HepG2 (cell line): ENCODE results near the gene PNKD. TPM values are rescaled to one million over a fixed set of nuclear protein-coding genes. Genes with fewer than 3 reads are reported as not detected.

Experiments
- GFI1 ChIP-seq: sonication (generic); formaldehyde crosslinking; IDR thresholded peaks from 2 replicates; pipeline ENCODE4 v1.5.0; 2020; ENCODE audit warnings: missing genetic modification reagents, mild to moderate bottlenecking, borderline replicate concordance
- HIVEP1 ChIP-seq: sonication (generic); formaldehyde crosslinking; IDR thresholded peaks from 2 replicates; pipeline ENCODE4 v1.4.0; 2020; ENCODE audit warnings: mild to moderate bottlenecking, missing genetic modification reagents
- JUN ChIP-seq: sonication (generic); formaldehyde crosslinking; IDR thresholded peaks from 2 replicates; pipeline ENCODE4 v1.4.0; 2020; ENCODE audit warnings: mild to moderate bottlenecking, missing genetic modification reagents
- NR2F1 ChIP-seq, 2 experiments: fragments of 450-650 bp in 1 of 2; formaldehyde crosslinking in 1 of 2; IDR thresholded peaks; 2 replicates each; pipeline versions ENCODE4 v1.5.0 to v1.6.1; 2016 to 2020; ENCODE audit warnings: mild to moderate bottlenecking in 1 of 2, missing compliant biosample characterization in 1 of 2, missing genetic modification reagents in 1 of 2, moderate library complexity in 1 of 2
- POGZ ChIP-seq: sonication (generic); formaldehyde crosslinking; IDR thresholded peaks from 2 replicates; pipeline ENCODE4 v1.4.0; 2020; ENCODE audit warnings: mild to moderate bottlenecking, missing genetic modification reagents
- RNF219 ChIP-seq: sonication (generic); formaldehyde crosslinking; IDR thresholded peaks from 2 replicates; pipeline ENCODE4 v1.5.0; 2020; ENCODE audit warnings: mild to moderate bottlenecking, missing genetic modification reagents
- SKI ChIP-seq: fragments of 450-650 bp; IDR thresholded peaks from one replicate; pipeline ENCODE4 v1.6.1; 2018; ENCODE audit warnings: mild to moderate bottlenecking; ENCODE audit not compliant: partially characterized antibody
- UBTF ChIP-seq: sonication (generic); formaldehyde crosslinking; IDR thresholded peaks from 2 replicates; pipeline ENCODE4 v1.4.0; 2020; ENCODE audit warnings: mild to moderate bottlenecking, missing genetic modification reagents
- XRCC5 ChIP-seq: fragments of 200-400 bp; formaldehyde crosslinking; optimal IDR thresholded peaks from 2 replicates; pipeline ENCODE3; 2017; ENCODE audit warnings: mild to moderate bottlenecking, low read length
- YEATS2 ChIP-seq: sonication (generic); formaldehyde crosslinking; IDR thresholded peaks from 2 replicates; pipeline ENCODE4 v1.4.0; 2020; ENCODE audit warnings: missing genetic modification reagents, borderline replicate concordance
- ZBTB42 ChIP-seq: sonication (generic); formaldehyde crosslinking; IDR thresholded peaks from 2 replicates; pipeline ENCODE4 v1.5.0; 2020; ENCODE audit warnings: mild to moderate bottlenecking, missing genetic modification reagents
- ZBTB7A ChIP-seq: sonication (generic); formaldehyde crosslinking; IDR thresholded peaks from 2 replicates; pipeline ENCODE4 v1.8.0; 2022; ENCODE audit warnings: mild to moderate bottlenecking, missing genetic modification reagents
- ZKSCAN8 ChIP-seq: IDR thresholded peaks from 2 replicates; pipeline ENCODE4 v1.6.1; 2016; ENCODE audit warnings: borderline replicate concordance, missing genetic modification reagents, missing compliant biosample characterization
- ZNF280B ChIP-seq: sonication (generic); formaldehyde crosslinking; IDR thresholded peaks from 2 replicates; pipeline ENCODE4 v1.5.0; 2020; ENCODE audit warnings: missing genetic modification reagents, mild to moderate bottlenecking, borderline replicate concordance
- ZNF414 ChIP-seq: sonication (generic); formaldehyde crosslinking; IDR thresholded peaks from 2 replicates; pipeline ENCODE4 v1.5.0; 2020; ENCODE audit warnings: missing genetic modification reagents
- ZNF563 ChIP-seq: sonication (generic); formaldehyde crosslinking; IDR thresholded peaks from 2 replicates; pipeline ENCODE4 v1.8.0; 2022; ENCODE audit warnings: mild to moderate bottlenecking, moderate library complexity, missing genetic modification reagents
- ZNF772 ChIP-seq: sonication (generic); formaldehyde crosslinking; IDR thresholded peaks from 2 replicates; pipeline ENCODE4 v1.5.0; 2020; ENCODE audit warnings: mild to moderate bottlenecking, missing genetic modification reagents
- polyA plus RNA-seq, 8 experiments: library from polyadenylated mRNA; depleted of rRNA in 3 of 8; stranded (reverse) in 7 of 8; unstranded in 1 of 8; fragments of >200 nt; fragmentation: Illumina TruSeq in 4 of 8; extraction: Trizol in 4 of 8; gene quantifications; 2 replicates each; pipeline versions ENCODE4 v1.2.1 to v1.2.3, GENCODE V29; 2011 to 2016; ENCODE audit warnings: low read depth in 4 of 8, missing spikeins in 1 of 8, mixed read lengths in 1 of 8; ENCODE audit not compliant: insufficient read depth in 1 of 8
- total RNA-seq, 5 experiments: library from RNA; depleted of rRNA; stranded (reverse); fragments of >200 nt; fragmentation: Illumina TruSeq; extraction: Trizol; gene quantifications; 2 replicates each; pipeline ENCODE4 v1.2.3, GENCODE V29; 2016; ENCODE audit warnings: low read depth in 1 of 5
- TF ChIP-seq, protein P1 (sequence below): sonication (generic); formaldehyde crosslinking; IDR thresholded peaks from 2 replicates; pipeline ENCODE4 v1.8.1; 2023; ENCODE audit warnings: missing genetic modification reagents, mild to moderate bottlenecking, borderline replicate concordance
- TF ChIP-seq, protein P2 (sequence below): sonication (generic); formaldehyde crosslinking; IDR thresholded peaks from 2 replicates; pipeline ENCODE4 v1.4.0; 2020; ENCODE audit warnings: missing genetic modification reagents

Gene PNKD
- total and polyA plus RNA-seq, 2 of the 13 experiments (the other 11 are each of a cell fraction or from before 2014, with no cell fraction given): 55.9 to 80.4 TPM

DNA sequence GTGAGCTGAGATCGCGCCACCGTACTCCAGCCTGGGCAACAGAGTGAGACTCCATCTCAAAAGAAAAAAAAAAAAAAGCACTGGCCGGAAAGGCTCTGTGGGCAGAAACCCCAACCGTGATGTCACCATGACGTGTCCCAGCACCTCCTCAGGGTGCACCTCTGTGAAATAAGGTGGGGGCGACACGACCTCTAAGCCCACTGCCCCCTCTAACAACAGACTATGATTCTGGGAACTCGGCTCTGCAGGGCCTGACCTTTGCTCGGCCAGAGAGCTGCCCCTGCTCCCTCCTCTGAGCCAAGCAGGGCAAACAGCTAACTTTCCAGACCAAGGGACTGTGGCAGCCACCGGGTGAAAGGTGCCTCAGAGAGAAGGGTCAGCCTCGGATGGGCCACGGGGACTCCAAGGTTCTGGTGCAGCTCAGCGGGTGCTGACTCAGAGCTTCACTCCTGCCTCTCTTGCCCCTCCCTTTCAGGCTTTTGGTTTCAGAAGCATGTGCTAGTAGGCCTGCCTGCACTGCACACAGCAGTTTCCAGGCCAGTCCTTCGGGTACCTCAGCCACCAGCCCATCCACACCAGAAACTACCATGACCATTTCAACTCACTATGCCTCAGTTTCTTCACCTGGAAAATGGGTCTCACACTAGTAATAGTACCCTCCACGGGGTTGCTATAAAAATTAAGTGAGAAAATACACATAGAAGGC is 13.9 kb downstream of the PNKD start (continued):
- TF ChIP-seq RNF219 (CRISPR knock-in tag) (no peak), ZNF772 (CRISPR knock-in tag) (0 out of 2 replicates have a peak, but pooled peaks have one; percentile 43), ZBTB7A (CRISPR knock-in tag) (peak; percentile 88; the same call in 1 of the 2 replicates), GFI1 (CRISPR knock-in tag) (no peak), JUN (CRISPR knock-in tag) (no peak), SKI (peak; percentile 41), ZNF563 (CRISPR knock-in tag) (0 out of 2 replicates have a peak, but pooled peaks have one; percentile 11), HIVEP1 (CRISPR knock-in tag) (peak; percentile 36; the same call in 1 of the 2 replicates), ZNF414 (0 out of 2 replicates have a peak, but pooled peaks have one; percentile 63), YEATS2 (CRISPR knock-in tag) (peak; percentile 46; the same call in 1 of the 2 replicates), POGZ (CRISPR knock-in tag) (peak; percentile 33; the same call in 1 of the 2 replicates), ZNF280B (CRISPR knock-in tag) (peak; percentile 81), UBTF (CRISPR knock-in tag) (peak; percentile 56), ZBTB42 (CRISPR knock-in tag) (no peak), ZKSCAN8 (no peak), XRCC5 (peak; percentile 86), NR2F1 (CRISPR knock-in tag; IDR thresholded peaks at IDR 0.05) (peak in 1 of 2 experiments; percentile 39; a peak in 1 of 4 replicates)
- TF ChIP-seq, protein P1, sequence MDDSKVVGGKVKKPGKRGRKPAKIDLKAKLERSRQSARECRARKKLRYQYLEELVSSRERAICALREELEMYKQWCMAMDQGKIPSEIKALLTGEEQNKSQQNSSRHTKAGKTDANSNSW: no peak
- TF ChIP-seq, protein P2, sequence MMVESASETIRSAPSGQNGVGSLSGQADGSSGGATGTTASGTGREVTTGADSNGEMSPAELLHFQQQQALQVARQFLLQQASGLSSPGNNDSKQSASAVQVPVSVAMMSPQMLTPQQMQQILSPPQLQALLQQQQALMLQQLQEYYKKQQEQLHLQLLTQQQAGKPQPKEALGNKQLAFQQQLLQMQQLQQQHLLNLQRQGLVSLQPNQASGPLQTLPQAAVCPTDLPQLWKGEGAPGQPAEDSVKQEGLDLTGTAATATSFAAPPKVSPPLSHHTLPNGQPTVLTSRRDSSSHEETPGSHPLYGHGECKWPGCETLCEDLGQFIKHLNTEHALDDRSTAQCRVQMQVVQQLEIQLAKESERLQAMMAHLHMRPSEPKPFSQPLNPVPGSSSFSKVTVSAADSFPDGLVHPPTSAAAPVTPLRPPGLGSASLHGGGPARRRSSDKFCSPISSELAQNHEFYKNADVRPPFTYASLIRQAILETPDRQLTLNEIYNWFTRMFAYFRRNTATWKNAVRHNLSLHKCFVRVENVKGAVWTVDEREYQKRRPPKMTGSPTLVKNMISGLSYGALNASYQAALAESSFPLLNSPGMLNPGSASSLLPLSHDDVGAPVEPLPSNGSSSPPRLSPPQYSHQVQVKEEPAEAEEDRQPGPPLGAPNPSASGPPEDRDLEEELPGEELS (CRISPR knock-in tag): no peak
